GM19025 (cell line): Measurements from ENCODE around the gene FOXP1.

ENCODE experiments used
- ATAC-seq: cut with Tn5 transposase; IDR thresholded peaks from one replicate; pipeline ENCODE4 v1.9.1; 2021; ENCODE audit warnings: mild to moderate bottlenecking, low read depth, moderate library complexity; ENCODE audit not compliant: unreplicated experiment

Gene FOXP1

GRCh38 chr3:71589132-71589531, 5.6 kb upstream of the FOXP1 start:
- ATAC-seq, result no peak

DNA sequence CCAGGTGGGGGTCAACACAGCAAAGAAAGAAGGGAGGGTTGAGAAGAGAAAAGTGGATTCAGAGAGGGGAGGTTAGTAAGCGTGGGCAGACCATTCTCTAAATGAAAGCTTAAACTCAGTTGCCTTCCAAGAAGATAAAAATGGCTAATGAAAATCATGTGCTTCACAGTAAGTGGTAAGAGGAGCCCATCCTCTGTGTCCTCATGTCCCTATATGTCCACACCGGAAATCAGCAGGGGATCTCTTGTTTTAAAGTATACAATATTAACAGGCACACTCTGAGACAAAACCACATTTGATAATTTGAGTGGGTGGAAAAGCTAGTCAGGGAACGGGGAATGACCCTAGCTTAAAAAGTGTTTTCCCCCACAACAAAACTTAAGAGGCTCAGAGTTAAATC, 4.4 kb upstream of the FOXP1 start:
- no peak for ATAC-seq

DNA sequence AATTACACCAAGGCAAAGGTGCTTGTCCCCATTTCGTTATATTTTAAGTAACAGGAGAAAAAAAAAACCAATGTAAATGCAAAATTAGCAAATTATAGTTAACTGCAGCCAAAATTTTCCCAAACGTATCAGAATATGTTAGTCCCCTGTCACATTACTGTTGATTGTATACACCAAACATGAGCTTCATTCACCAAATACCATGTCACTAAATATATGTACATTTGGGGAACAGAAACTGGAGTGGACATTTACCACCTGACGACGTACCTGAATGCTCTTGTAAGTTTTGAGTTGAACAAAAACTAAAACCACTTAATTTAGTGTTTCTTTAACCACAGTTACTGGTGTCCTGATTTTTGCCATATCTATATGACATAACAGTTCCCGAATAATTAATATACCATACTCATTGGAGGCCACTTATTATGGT, 3.3 kb upstream of the FOXP1 start:
- no peak for ATAC-seq

GRCh38 chr3:71585887-71586809, 2.6 kb upstream of the FOXP1 start:
- ATAC-seq, result no peak

DNA sequence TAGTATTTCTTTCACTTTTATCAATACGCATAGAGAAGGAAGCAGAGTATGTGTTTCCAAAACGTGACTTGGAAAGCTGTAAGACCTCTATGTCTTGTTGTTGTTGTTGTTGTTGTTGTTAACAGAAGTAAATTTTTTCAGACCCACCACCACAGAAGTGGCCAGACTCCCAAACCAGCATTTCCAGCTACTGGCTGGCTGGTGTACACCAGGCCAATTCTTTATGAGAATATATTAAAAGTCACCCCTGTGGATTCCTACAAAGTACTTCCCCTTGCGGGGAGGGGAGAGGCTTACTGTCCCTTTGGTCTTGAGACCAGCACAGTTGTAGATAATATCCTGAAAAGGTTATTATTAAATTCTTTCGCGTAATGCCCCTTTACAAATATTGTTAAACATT, 1.6 kb upstream of the FOXP1 start:
- no peak for ATAC-seq

- no peak for ATAC-seq
Measured at GRCh38 chr3:71584394-71585011, 975 bp upstream of the FOXP1 start.

- peak; percentile 32 for ATAC-seq
Measured at GRCh38 chr3:71582612-71583565, 639 bp downstream of the FOXP1 start.

DNA sequence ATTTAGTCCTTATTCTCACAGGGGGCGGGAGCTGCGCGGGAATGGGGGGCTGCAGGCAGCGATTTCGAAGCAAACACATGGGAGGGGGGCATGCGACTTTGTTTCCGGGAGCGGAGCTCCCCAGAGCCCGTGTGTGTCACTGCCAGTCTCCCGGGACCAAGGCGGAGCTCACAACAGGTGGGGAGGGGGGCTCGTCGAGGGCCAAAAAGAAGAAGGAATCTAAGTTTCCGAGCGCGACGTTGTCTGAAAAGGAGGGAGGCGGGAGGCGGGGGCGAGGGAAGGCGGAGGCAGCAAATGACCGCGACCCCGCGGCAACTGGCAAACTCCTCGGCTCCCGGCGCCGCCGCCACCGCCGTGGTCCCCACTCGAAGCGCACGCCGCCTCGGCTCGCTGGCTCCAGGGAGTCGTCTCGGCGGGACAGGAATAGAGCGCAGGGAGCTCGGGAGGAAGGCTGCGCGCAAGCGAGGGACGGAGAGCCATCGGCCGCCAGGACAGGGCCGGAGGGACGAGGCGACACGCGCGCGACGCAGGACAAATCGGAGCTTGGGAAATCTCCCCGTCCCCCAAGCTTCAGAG, 1.4 kb downstream of the FOXP1 start:
- ATAC-seq, result no peak

- ATAC-seq, result no peak
Measured at GRCh38 chr3:71581457-71582035, 2.0 kb downstream of the FOXP1 start.

GRCh38 chr3:71580636-71581456, 2.7 kb downstream of the FOXP1 start:
- ATAC-seq, result no peak

DNA sequence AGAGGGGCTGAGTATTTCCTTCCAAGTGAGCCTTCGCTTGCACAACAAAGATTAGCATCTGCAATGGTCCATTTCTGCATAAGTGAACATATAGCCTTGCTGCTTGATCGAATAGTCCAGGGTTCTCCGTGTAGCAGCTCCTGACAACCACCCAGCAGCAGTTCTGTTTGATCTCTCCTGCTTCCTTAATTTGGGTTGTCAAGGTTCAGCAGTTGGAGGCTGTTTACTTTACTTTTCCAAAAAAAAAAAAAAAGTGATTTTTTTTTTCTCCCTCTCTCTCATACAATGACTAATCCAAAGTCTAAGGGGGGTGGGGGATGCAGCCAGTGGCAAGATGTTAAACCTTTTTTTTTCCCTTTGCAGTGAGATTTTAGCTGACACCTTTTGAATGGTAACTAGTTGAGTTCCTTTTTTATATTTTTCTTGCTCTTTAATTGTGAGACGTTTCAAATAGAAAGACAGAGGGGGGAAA, 3.6 kb downstream of the FOXP1 start:
- ATAC-seq, result no peak

- ATAC-seq, result no peak
Measured at GRCh38 chr3:71579326-71579934, 4.1 kb downstream of the FOXP1 start.

DNA sequence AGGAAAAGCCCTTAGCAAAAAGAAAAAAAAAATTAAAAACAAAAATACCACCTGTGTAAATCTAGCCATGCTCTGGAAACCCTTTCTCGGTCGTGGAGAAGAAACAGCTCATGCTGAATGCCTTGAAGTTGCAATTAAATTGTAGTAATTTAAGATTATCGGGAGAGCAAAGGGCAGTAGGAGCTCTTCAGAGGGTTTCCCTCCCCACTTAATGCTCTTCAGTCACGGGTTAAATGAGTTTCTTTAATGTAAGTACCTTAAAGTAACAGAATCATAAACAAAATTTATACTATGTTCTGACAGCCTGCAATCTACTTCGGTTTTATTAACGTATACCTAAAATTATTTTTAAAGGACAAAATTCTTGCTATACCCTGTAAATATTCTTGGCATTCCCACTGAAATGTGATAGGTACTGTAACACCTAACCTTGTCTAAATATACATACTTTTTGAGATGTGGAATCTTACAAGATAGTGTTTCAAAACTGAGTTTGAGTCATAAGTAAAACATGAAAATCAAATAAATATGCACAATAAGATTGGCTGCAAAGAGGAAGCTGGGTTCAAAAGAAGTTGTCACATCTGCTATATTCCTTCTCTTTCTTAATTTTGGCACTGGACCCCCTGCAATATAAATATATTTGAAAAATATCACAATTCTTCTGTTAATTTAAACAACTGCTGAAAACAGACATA, 5.3 kb downstream of the FOXP1 start:
- no peak for ATAC-seq

DNA sequence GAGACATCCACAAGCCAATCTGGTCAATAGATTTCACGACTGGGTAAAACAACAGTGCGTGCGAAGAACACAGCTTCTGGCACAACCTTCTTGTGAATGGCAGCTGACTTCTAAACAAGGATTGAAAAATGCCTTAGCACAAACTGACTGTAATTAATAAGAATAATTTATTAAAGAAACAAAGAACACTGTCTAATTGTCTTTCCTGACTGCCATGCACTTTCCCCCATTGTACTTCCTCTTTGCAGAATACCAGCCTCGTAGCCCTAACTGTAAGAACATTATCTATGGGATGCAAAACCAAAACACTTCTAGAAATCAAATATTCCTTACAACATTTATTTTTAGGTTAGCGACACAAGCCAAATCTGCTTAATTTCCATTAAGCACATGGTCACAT, 6.5 kb downstream of the FOXP1 start:
- no peak for ATAC-seq

GRCh38 chr3:71575433-71575832, 8.1 kb downstream of the FOXP1 start:
- ATAC-seq, result no peak

DNA sequence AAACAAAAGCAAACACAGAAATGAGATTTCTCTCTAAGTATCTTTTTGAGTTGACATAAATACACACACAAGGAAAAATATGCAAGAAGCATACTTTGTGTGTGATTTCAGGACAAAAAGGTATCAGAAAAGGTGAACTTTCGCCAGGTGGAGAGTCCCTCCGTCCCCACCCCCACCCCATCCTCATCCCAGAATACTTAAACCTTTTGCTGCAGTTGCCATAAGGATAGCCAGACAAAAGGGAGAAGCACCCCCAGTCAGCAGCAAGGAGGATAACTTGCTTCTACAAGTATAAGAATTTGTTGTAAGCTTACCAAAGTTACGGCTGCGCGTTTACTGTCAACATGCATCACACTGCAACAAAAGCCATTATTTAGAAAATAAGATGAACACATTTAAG, 10.3 kb downstream of the FOXP1 start:
- no peak for ATAC-seq

DNA sequence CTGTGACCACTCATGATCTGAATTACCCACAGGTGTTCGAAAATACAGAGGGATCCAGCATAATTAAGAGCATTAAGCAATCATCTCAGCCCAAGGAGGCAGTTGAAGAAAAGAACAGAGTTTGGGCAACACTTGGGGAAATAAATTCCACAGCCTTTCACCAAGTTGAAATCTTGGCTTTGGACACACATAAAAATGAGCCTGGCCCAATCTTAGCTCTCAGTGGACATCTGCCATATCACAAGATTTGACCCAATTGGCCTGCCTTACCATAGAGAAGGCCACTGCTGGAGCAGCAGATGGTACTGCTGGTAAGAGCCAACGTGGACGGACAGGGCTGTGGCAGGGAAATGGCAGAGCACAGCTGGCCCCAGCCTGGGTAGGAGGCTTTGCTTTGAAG, 13.0 kb downstream of the FOXP1 start:
- ATAC-seq, result no peak

DNA sequence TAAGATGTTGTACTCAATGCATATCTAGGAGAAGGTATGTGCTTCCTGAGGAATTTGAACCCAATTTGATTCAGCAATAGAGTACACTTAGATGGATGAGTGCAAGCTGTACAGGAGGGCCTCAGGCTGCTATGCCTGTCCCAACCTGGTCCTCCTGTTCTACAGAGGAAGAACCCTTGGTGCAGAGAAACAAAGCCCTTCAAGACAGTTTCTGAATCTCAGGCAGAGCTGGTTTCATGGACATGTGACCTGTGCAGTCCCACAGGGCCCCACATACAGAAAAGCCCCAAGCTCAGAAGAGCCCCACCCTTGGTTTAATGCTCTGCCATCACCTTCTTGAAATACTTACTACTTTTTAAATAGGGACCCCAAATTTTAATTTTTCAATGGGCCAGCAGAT, 15.3 kb downstream of the FOXP1 start:
- ATAC-seq, result no peak
